H1 (cell line): ENCODE data around the gene NUDT1. TPM values are rescaled to one million over a fixed set of nuclear protein-coding genes. Genes with fewer than 3 reads are reported as not detected.

ENCODE experiments used
- CTCF ChIA-PET: fragments of 300-600 bp; sonication (Branson Sonifier 250); formaldehyde crosslinking; loops from one replicate; lab custom pipeline; 2021; ENCODE audit not compliant: partially characterized antibody; lab: Charles Lee
- POLR2A ChIA-PET: fragments of 300-600 bp; sonication (Branson Sonifier 250); formaldehyde crosslinking; loops from one replicate; lab custom pipeline; 2021; ENCODE audit warnings: inconsistent platforms; ENCODE audit not compliant: partially characterized antibody; lab: Charles Lee
- DNase-seq, 2 experiments: peaks; one replicate each; pipeline versions ENCODE4 v3.0.0 to v3.0.0-alpha.2; 2010 to 2022; ENCODE audit warnings: low spot score in 2 of 2, low read depth in 1 of 2, mixed read lengths in 1 of 2
- FAIRE-seq: peaks from 2 replicates; lab custom pipeline; 2011; peaks lifted over from hg19 to GRCh38; lab: Jason Lieb, UNC
- H2AFZ ChIP-seq: 2 replicates; pipeline ENCODE4 v1.8.1; 2012; ENCODE audit warnings: low read length, inconsistent platforms
- H2AK5ac ChIP-seq: 2 replicates; pipeline ENCODE4 v1.6.1; 2013; ENCODE audit warnings: low read depth, low read length
- H2BK120ac ChIP-seq: replicated peaks from 2 replicates; pipeline ENCODE3; 2013; ENCODE audit warnings: low read depth, low read length, inconsistent platforms
- H2BK12ac ChIP-seq: 2 replicates; pipeline ENCODE4 v1.6.1; 2013; ENCODE audit warnings: low read depth, low read length
- H2BK15ac ChIP-seq: 2 replicates; pipeline ENCODE4 v1.6.1; 2013; ENCODE audit warnings: low read length
- H2BK20ac ChIP-seq: 2 replicates; pipeline ENCODE4 v1.6.1; 2013; ENCODE audit warnings: low read length
- H2BK5ac ChIP-seq: 2 replicates; pipeline ENCODE4 v1.6.1; 2013; ENCODE audit warnings: low read depth, low read length
- H3K14ac ChIP-seq: 2 replicates; pipeline ENCODE4 v1.6.1; 2013; ENCODE audit warnings: inconsistent platforms; ENCODE audit not compliant: insufficient read length
- H3K18ac ChIP-seq: 2 replicates; pipeline ENCODE4 v1.6.1; 2013; ENCODE audit warnings: low read length; ENCODE audit errors: extremely low read depth
- H3K23ac ChIP-seq: 2 replicates; pipeline ENCODE4 v1.6.1; 2013; ENCODE audit warnings: inconsistent platforms; ENCODE audit not compliant: insufficient read length
- H3K23me2 ChIP-seq: 2 replicates; pipeline ENCODE4 v1.6.1; 2013; ENCODE audit warnings: low read depth, low read length
- H3K27ac ChIP-seq: 2 replicates; pipeline ENCODE4 v1.6.1; 2011; ENCODE audit warnings: low read depth, low read length, inconsistent platforms
- H3K27me3 ChIP-seq, 4 experiments: replicated peaks in 1 of 4; 1 replicate in 1 of 4; 2 replicates in 3 of 4; pipeline versions ENCODE4 v1.6.1 to v1.8.1; 2011 to 2013; ENCODE audit warnings: low read length in 3 of 4, mild to moderate bottlenecking in 3 of 4, inconsistent platforms in 2 of 4, mixed read lengths in 2 of 4, moderate library complexity in 1 of 4; ENCODE audit not compliant: control insufficient read depth in 3 of 4, insufficient read depth in 3 of 4; ENCODE audit errors: extremely low read depth in 1 of 4
- H3K36me3 ChIP-seq, 4 experiments: 2 replicates each; pipeline versions ENCODE4 v1.6.1 to v1.8.1; 2011 to 2013; ENCODE audit warnings: mild to moderate bottlenecking in 4 of 4, low read length in 3 of 4, moderate library complexity in 2 of 4, control low read depth in 1 of 4, inconsistent platforms in 1 of 4; ENCODE audit not compliant: insufficient read depth in 4 of 4, control insufficient read depth in 2 of 4
- H3K4ac ChIP-seq: replicated peaks from 2 replicates; pipeline ENCODE3; 2013; ENCODE audit warnings: low read length, low read depth, mixed read lengths, inconsistent platforms; ENCODE audit not compliant: insufficient read length
- H3K4me1 ChIP-seq, 4 experiments: replicated peaks in 1 of 4; 1 replicate in 1 of 4; 2 replicates in 3 of 4; pipeline versions ENCODE4 v1.6.1 to v1.8.1; 2011 to 2013; ENCODE audit warnings: low read length in 3 of 4, inconsistent platforms in 2 of 4, mixed read lengths in 1 of 4; ENCODE audit not compliant: insufficient read depth in 4 of 4, control insufficient read depth in 3 of 4
- H3K4me2 ChIP-seq, 2 experiments: 2 replicates each; pipeline versions ENCODE4 v1.6.1 to v1.8.1; 2011 to 2013; ENCODE audit warnings: low read depth in 2 of 2, low read length in 2 of 2, control low read depth in 1 of 2, inconsistent platforms in 1 of 2, mild to moderate bottlenecking in 1 of 2; ENCODE audit not compliant: insufficient read depth in 1 of 2
- H3K4me3 ChIP-seq, 4 experiments: fragments of 200-600, 300-600 bp in 1 of 4; sonication (generic), shearing (Covaris generic), sonication (Bioruptor Twin) in 1 of 4; 2 replicates each; pipeline versions ENCODE4 v1.5.1 to v1.8.1; 2011 to 2016; ENCODE audit warnings: low read length in 4 of 4, low read depth in 3 of 4, control low read depth in 2 of 4, inconsistent platforms in 2 of 4, mild to moderate bottlenecking in 2 of 4, mixed read lengths in 1 of 4, moderate library complexity in 1 of 4; ENCODE audit not compliant: insufficient read depth in 2 of 4; ENCODE audit errors: extremely low read depth in 1 of 4
- H3K56ac ChIP-seq: replicated peaks from 2 replicates; pipeline ENCODE3; 2013; ENCODE audit warnings: low read depth, mild to moderate bottlenecking, mixed read lengths, low read length, inconsistent platforms; ENCODE audit not compliant: insufficient read length
- H3K79me1 ChIP-seq: 2 replicates; pipeline ENCODE4 v1.6.1; 2013; ENCODE audit warnings: low read depth, low read length, control low read depth
- H3K79me2 ChIP-seq, 2 experiments: 2 replicates each; pipeline versions ENCODE4 v1.6.1 to v1.8.1; 2012 to 2013; ENCODE audit warnings: low read length in 2 of 2, mild to moderate bottlenecking in 2 of 2, inconsistent platforms in 1 of 2; ENCODE audit not compliant: insufficient read depth in 2 of 2, control insufficient read depth in 1 of 2
- H3K9ac ChIP-seq, 4 experiments: replicated peaks in 1 of 4; 1 replicate in 1 of 4; 2 replicates in 3 of 4; pipeline versions ENCODE4 v1.6.1 to v1.8.1; 2011 to 2013; ENCODE audit warnings: low read depth in 3 of 4, low read length in 3 of 4, control low read depth in 2 of 4, mild to moderate bottlenecking in 2 of 4, moderate library complexity in 2 of 4, inconsistent platforms in 1 of 4; ENCODE audit errors: extremely low read depth in 1 of 4
- H3K9me3 ChIP-seq, 2 experiments: 2 replicates each; pipeline versions ENCODE4 v1.6.1 to v1.8.1; 2012 to 2013; ENCODE audit warnings: mild to moderate bottlenecking in 2 of 2, moderate library complexity in 2 of 2, control low read depth in 1 of 2, inconsistent platforms in 1 of 2, low read depth in 1 of 2, low read length in 1 of 2, mixed read lengths in 1 of 2; ENCODE audit not compliant: insufficient read depth in 2 of 2
- H4K20me1 ChIP-seq, 2 experiments: replicated peaks in 1 of 2; 2 replicates each; pipeline versions ENCODE3 to v1.8.1; 2011 to 2013; ENCODE audit warnings: inconsistent platforms in 2 of 2, low read length in 2 of 2, mild to moderate bottlenecking in 1 of 2; ENCODE audit not compliant: insufficient read depth in 2 of 2, control insufficient read depth in 1 of 2
- H4K5ac ChIP-seq: 2 replicates; pipeline ENCODE4 v1.6.1; 2013; ENCODE audit warnings: low read length, low read depth, mixed read lengths, inconsistent platforms; ENCODE audit not compliant: insufficient read length
- H4K8ac ChIP-seq: 2 replicates; pipeline ENCODE4 v1.8.0; 2013; ENCODE audit warnings: mild to moderate bottlenecking, moderate library complexity, low read length, inconsistent platforms; ENCODE audit not compliant: insufficient read depth; ENCODE audit errors: extremely low read depth
- H4K91ac ChIP-seq: replicated peaks from 2 replicates; pipeline ENCODE3; 2013; ENCODE audit warnings: low read length, mixed read lengths, inconsistent platforms; ENCODE audit not compliant: insufficient read length
- GTF2F1 ChIP-seq: IDR thresholded peaks from 2 replicates; pipeline ENCODE4 v1.6.1; 2012; ENCODE audit warnings: low read depth, low read length, improper control_type of control experiment, borderline replicate concordance
- KDM5A ChIP-seq: fragments of 200-600 bp; IDR thresholded peaks from 2 replicates; pipeline ENCODE4 v1.7.1; 2012; ENCODE audit warnings: mild to moderate bottlenecking, low read length, inconsistent platforms, mixed read lengths
- MAFK ChIP-seq: IDR thresholded peaks from 2 replicates; pipeline ENCODE4 v1.6.1; 2012; ENCODE audit warnings: low read depth, mild to moderate bottlenecking, improper control_type of control experiment, low read length
- RXRA ChIP-seq: IDR thresholded peaks from 2 replicates; pipeline ENCODE4 v1.6.1; 2011; ENCODE audit warnings: low read depth, mild to moderate bottlenecking, low read length, moderate library complexity; ENCODE audit not compliant: insufficient read depth
- SP1 ChIP-seq: IDR thresholded peaks from 2 replicates; pipeline ENCODE4 v1.6.1; 2011; ENCODE audit warnings: low read depth, low read length
- SUZ12 ChIP-seq: fragments of 200-600 bp; sonication (generic); IDR thresholded peaks from 2 replicates; pipeline ENCODE4 v1.6.1; 2012; ENCODE audit warnings: mild to moderate bottlenecking, inconsistent platforms, low read length, moderate library complexity, mixed read lengths
- TCF12 ChIP-seq: IDR thresholded peaks from 2 replicates; pipeline ENCODE4 v1.6.1; 2011; ENCODE audit warnings: low read depth, mild to moderate bottlenecking, low read length
- ZNF274 ChIP-seq: IDR thresholded peaks from 2 replicates; pipeline ENCODE4 v1.7.0; 2012; ENCODE audit warnings: low read length, borderline replicate concordance; ENCODE audit errors: extremely low read depth
- WGBS, 2 experiments: shearing (Covaris generic) in 1 of 2; methylation state at CpG; one replicate each; pipeline versions ENCODE4 v1.1.6 to v1.1.7; 2013 to 2015; ENCODE audit warnings: low lambda C conversion rate in 2 of 2, mixed read lengths in 2 of 2, inconsistent platforms in 1 of 2, low coverage in 1 of 2, missing lambda C conversion rate in 1 of 2; ENCODE audit not compliant: insufficient replicate concordance in 2 of 2, insufficient coverage in 1 of 2, insufficient read length in 1 of 2; ENCODE audit errors: extremely low coverage in 1 of 2, missing lambda C conversion rate in 1 of 2; 5-methylcytosine and 5-hydroxymethylcytosine counted together
- polyA plus RNA-seq, 7 experiments: library from polyadenylated mRNA; depleted of rRNA in 3 of 7; stranded (reverse) in 5 of 7; unstranded in 2 of 7; fragments of >200 nt in 5 of 7; fragments of 200-250 nt in 2 of 7; gene quantifications; 1 replicate in 5 of 7; 2 replicates in 1 of 7; 4 replicates in 1 of 7; pipeline versions ENCODE4 v1.2.1 to v1.2.3, GENCODE V29; 2011 to 2013; ENCODE audit warnings: missing spikeins in 2 of 7, mixed read lengths in 2 of 7
- total RNA-seq: library from RNA; stranded (reverse); fragmentation: NEBNext Ultra II Directional; extraction: Animal tissue kit (Norgen Biotek cat#: 25700); gene quantifications from 2 replicates; pipeline ENCODE4 v1.2.1, GENCODE V29; 2021
- TF ChIP-seq, protein P1 (sequence below): IDR thresholded peaks from 2 replicates; pipeline ENCODE4 v1.6.1; 2011; ENCODE audit warnings: low read length, improper control_type of control experiment
- TF ChIP-seq, protein P2 (sequence below): IDR thresholded peaks from 2 replicates; pipeline ENCODE4 v1.6.1; 2012; ENCODE audit warnings: inconsistent platforms

NUDT1 gene
- total and polyA plus RNA-seq, 2 of the 8 experiments (the other 6 are each of a cell fraction or from before 2014, with no cell fraction given), result 76.1 to 89.5 TPM

DNA sequence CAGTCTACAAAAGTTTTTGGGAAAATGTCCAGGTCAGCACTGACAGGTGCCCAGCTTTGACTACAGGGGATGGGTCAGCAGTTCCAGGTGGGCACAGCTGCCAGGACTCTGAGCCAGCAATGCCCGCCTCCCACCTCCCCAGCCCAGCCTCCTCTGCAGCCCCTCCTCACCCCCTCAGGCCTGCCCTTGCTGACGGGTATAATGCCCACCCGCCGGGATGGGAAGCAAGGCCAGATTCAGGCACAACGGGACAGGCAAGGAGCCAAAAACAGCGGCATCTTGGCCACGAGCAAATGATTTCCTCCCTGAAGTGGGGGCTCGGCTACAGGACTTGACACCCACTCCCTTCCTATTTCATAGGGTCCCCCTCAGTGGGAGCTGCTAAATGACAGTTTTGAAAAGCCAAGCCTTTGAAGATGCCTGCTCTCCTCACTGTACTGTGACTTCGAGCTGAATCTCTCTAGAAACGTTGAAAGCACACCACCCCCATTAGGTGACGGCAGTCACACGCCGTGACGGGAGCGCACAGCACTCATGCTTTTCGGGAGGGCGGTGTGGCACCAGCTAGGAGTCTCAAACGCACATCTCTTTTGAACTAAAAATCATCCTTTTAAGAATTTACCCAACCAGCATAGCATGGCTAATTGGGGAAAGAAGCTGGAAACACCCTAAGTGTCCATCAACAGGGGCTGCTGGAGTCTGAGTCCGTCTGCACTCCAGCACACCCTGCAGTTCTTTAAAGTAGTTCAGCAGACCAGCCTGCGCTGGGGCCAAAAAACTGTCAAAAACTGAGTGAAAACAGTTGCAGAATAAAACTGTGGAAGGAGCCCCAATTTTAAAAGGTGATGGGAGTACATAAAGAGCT, 38.9 kb upstream of the NUDT1 start:
- CTCF ChIA-PET, result interaction anchor here (0.7 to 1.5 kb wide), 7 partner anchors 9 to 450 kb away, joined by 3 to 7 read pairs (median 3); no protein-coding TSS in a partner anchor
- no peak overlapping the region for H3K56ac ChIP-seq

More for the DNA sequence above, 38.9 kb upstream of the NUDT1 start:
- DNase-seq (no peak), FAIRE-seq (no peak)
- H3K23ac ChIP-seq, result no peak overlapping the region
- peak overlapping the region; percentile 36 for H4K8ac ChIP-seq
- no peak overlapping the region for H3K27ac ChIP-seq
- H3K4ac ChIP-seq, result no peak overlapping the region
- H3K79me1 ChIP-seq, result peaks cover 4% of the 10 kb centered on the region
- peaks cover 4 to 25% (median 13%) of the 10 kb centered on the region in 4 experiments; a peak in 6 of 8 replicates for H3K36me3 ChIP-seq
- H3K4me3 ChIP-seq, result no peak overlapping the region
- no peak overlapping the region for H2AK5ac ChIP-seq
- no peak overlapping the region for H4K5ac ChIP-seq
- POLR2A ChIA-PET, result interaction anchor here (1.2 kb wide), 3 partner anchors 12 to 29 kb away, joined by 3 to 4 read pairs (median 3); partner anchors contain the start of gene MAD1L1
- H2BK15ac ChIP-seq, result no peak overlapping the region
- no peaks in the 10 kb centered on the region for H3K9me3 ChIP-seq
- H3K4me2 ChIP-seq, result no peak overlapping the region
- peaks cover 9 to 15% of the 10 kb centered on the region in 2 experiments for H4K20me1 ChIP-seq
- no peaks in the 10 kb centered on the region for H3K27me3 ChIP-seq
- H4K91ac ChIP-seq, result no peak overlapping the region
- WGBS, 2 experiments, result 91% methylated on average over 19 of the region's 20 CpGs; no CpG with 5 or more reads in 1 of the 2 experiments
- H2BK20ac ChIP-seq, result no peak overlapping the region
- H2BK120ac ChIP-seq, result no peak overlapping the region
- H3K14ac ChIP-seq, result no peak overlapping the region
- H3K23me2 ChIP-seq, result no peaks in the 10 kb centered on the region
- H3K18ac ChIP-seq, result no peak overlapping the region
- H3K79me2 ChIP-seq, result peaks cover 0 to 3% of the 10 kb centered on the region in 2 experiments; a peak in 1 of 4 replicates
- no peak overlapping the region for H3K9ac ChIP-seq
- no peak overlapping the region for H2BK12ac ChIP-seq
- H2AFZ ChIP-seq, result no peak overlapping the region
- no peaks in the 10 kb centered on the region for H3K4me1 ChIP-seq
- H2BK5ac ChIP-seq, result no peak overlapping the region
- no peak for TF ChIP-seq ZNF274
- TF ChIP-seq, protein P1, sequence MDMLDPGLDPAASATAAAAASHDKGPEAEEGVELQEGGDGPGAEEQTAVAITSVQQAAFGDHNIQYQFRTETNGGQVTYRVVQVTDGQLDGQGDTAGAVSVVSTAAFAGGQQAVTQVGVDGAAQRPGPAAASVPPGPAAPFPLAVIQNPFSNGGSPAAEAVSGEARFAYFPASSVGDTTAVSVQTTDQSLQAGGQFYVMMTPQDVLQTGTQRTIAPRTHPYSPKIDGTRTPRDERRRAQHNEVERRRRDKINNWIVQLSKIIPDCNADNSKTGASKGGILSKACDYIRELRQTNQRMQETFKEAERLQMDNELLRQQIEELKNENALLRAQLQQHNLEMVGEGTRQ, result no peak
- TF ChIP-seq TCF12, result no peak
- no peak for TF ChIP-seq RXRA
- no peak for TF ChIP-seq SP1
- TF ChIP-seq, protein P2, sequence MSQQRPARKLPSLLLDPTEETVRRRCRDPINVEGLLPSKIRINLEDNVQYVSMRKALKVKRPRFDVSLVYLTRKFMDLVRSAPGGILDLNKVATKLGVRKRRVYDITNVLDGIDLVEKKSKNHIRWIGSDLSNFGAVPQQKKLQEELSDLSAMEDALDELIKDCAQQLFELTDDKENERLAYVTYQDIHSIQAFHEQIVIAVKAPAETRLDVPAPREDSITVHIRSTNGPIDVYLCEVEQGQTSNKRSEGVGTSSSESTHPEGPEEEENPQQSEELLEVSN, result no peak
- TF ChIP-seq GTF2F1, result no peak
- TF ChIP-seq SUZ12, result no peak
- no peak for TF ChIP-seq KDM5A
- no peak for TF ChIP-seq MAFK
- TF ChIP-seq, all 59 proteins: peak for 0
